Coronary artery (tissue), 2 donors: ENCODE results near the gene PRKN.

Source experiments
- DNase-seq: peaks from one replicate; pipeline ENCODE4 v3.0.0-alpha.2; 2017; ENCODE audit warnings: low spot score
- H3K27ac ChIP-seq, 2 donors: fragments of 200-600 bp; sonication (generic); one replicate each; pipeline ENCODE4 v1.5.1; 2016 to 2019
- H3K4me3 ChIP-seq: fragments of 200-600 bp; sonication (generic); 2 replicates; pipeline ENCODE4 v1.5.1; 2016; ENCODE audit warnings: mild to moderate bottlenecking, moderate library complexity
- TF ChIP-seq, protein P1 (sequence below): fragments of 200-600 bp; sonication (generic); IDR thresholded peaks from one replicate; pipeline ENCODE4 v1.5.1; 2019; ENCODE audit warnings: antibody characterized with exemption

PRKN gene

DNA sequence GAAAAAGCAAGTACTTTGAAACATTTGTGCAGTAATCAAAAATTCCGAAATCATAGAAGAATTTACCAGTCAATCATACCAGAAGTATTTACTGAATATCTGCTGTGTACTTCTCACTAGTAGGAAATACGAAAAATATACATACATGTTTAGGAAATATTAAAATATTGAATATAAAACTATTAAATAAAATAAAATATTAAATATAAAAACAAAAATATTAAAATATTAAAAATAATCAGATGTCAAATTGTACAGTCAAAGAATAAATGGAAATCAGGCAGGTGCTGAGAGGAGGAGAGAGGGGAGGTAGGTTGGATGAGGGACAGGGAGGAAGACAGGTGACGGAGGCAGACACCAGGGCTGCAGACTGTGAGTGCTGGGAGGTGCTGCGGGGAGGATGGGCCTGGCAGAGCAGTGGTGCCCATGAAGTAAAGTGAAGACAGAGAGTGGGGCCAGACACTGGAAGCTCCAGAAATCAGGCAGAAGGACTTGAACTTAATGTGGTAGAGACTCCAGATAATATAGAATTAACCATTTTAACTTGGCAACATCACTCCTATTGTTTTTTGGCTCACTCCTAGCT lies 55.9 kb downstream of the PRKN start:
- H3K4me3 ChIP-seq = no peak overlapping the region
- no peak for DNase-seq
- TF ChIP-seq, protein P1, sequence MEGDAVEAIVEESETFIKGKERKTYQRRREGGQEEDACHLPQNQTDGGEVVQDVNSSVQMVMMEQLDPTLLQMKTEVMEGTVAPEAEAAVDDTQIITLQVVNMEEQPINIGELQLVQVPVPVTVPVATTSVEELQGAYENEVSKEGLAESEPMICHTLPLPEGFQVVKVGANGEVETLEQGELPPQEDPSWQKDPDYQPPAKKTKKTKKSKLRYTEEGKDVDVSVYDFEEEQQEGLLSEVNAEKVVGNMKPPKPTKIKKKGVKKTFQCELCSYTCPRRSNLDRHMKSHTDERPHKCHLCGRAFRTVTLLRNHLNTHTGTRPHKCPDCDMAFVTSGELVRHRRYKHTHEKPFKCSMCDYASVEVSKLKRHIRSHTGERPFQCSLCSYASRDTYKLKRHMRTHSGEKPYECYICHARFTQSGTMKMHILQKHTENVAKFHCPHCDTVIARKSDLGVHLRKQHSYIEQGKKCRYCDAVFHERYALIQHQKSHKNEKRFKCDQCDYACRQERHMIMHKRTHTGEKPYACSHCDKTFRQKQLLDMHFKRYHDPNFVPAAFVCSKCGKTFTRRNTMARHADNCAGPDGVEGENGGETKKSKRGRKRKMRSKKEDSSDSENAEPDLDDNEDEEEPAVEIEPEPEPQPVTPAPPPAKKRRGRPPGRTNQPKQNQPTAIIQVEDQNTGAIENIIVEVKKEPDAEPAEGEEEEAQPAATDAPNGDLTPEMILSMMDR = no peak
- H3K27ac ChIP-seq = no peak overlapping the region

DNA sequence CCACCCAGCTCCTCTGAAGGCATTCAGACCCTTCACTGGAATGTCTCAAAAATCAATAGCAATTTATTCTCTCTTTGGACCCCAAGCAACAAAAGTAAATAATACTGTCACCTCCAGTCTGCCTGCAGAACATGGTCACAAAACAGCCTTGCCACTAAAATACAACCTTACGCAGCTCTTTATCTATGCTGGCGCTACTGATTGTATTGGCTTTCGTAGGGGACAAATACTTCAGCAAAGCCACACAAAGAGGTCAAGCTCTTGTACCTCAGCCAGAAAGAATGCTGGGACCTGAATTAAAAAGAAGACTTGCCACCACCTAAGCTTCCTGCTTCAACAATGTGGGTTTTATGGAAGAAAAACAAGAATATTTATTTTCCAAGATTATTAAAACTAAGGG lies 57.2 kb downstream of the PRKN start:
- DNase-seq = no peak
- no peak overlapping the region for H3K27ac ChIP-seq
- H3K4me3 ChIP-seq = no peak overlapping the region
- TF ChIP-seq, protein P1 = no peak

DNA sequence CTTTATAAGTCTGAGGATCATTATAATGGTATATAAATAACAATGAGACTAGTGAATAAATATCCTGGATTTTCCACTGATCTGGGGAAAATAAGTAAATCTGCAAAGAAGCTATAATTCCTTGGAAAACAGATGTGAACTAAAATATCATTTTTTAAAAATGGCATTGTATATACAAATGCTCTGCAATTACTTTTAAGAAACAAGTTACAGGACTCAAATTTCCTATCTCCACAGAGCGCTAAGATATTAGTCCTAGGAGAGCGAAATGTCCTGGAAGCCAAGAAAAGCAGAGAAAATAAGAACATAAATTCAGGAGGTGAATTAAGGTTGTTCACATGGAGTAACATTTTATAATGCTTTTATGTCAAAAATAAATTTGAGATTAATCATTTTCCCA lies 61.3 kb downstream of the PRKN start:
- TF ChIP-seq, protein P1 = no peak
- H3K4me3 ChIP-seq = no peak overlapping the region
- H3K27ac ChIP-seq = no peak overlapping the region
- no peak for DNase-seq

DNA sequence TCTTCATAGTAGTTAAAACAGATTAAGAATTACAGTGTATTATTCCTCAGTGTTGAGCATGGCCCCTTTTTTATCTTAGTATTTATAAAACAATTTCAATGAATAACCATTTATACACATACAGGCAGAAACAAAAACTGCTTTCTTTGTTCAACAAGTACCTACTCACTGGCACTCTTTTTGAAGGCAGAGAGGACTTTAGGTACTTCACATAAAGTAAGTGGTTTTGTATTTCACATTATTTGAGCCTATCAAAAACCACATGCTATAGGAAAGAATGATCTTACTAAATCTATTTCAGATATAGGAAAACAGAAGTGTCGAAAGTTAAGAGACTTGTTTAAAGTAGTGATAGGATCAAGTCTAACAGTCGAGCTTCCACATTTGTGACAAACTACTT lies 73.8 kb downstream of the PRKN start:
- no peak for DNase-seq
- TF ChIP-seq, protein P1 = no peak
- H3K4me3 ChIP-seq = no peak overlapping the region
- no peak overlapping the region for H3K27ac ChIP-seq

DNA sequence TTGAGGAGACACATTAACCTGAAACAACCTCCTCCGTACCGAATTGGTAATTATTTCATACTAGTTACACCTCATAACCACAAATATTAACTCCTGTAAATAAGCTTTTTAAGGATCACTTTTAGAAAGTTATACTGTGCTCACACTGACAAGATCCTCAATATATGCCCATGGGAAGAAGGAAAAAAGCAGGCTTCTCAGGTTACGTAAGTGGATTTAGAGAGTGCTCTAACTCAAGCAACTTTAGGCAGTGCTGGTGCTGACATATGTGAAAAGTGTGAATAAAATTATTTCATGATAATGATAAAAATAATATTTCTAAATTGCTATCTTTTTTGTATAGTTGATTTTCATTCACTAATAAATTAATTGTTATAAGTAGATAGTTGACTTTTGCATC lies 76.1 kb downstream of the PRKN start:
- Histone ChIP-seq H3K27ac (no peak overlapping the region), H3K4me3 (no peak overlapping the region)
- TF ChIP-seq, protein P1 = no peak
- no peak for DNase-seq

DNA sequence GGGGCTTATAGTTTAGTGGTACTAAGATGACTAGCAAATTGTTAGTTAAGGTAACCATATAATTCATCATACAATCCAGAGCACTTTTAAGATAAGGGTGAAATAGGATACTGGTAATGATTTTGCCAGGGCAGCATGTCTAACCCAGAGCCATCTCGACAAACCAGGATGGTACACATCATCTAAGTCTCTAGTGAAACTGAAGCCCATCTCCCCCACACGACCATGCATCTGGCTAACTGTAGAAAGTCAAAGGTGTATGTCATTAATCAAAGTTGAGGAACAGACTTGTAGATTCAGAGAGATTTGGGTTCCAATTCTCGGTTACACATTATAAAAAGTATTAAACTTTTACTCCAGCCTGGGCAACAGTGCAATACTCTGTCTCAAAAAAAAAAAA lies 78.3 kb downstream of the PRKN start:
- TF ChIP-seq, protein P1 = no peak
- no peak for DNase-seq
- Histone ChIP-seq H3K4me3 (no peak overlapping the region), H3K27ac (no peak overlapping the region)

DNA sequence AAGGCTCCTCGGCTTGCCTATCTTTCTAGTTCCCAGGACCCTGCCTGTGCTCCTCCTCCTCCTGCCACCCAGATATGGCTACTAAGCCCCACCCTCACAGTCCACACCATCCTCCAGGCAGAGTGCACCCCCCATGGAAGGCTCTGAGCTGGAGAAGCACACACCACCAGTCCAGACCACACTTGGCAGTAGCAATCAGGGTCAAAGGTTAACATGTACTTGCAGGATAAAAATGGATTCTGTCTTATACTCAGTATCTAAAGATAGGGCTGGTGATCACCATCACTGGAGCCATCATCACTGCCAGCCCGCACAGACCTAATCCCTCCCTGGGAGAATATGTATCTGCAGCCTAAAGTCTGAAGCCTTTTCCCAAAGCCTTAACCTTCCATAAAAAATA lies 83.4 kb downstream of the PRKN start:
- Histone ChIP-seq H3K4me3 (no peak overlapping the region), H3K27ac (no peak overlapping the region)
- DNase-seq = no peak
- TF ChIP-seq, protein P1 = no peak
